Vagina (tissue), 2 donors: ENCODE measurements around the gene PAQR4.

Experiments used
- POLR2A ChIP-seq, 2 donors: fragments of 450-650 bp; IDR thresholded peaks; one replicate each; pipeline ENCODE4 v1.6.1; 2017; ENCODE audit warnings: antibody characterized with exemption in 2 of 2, mild to moderate bottlenecking in 2 of 2, moderate library complexity in 2 of 2
- TF ChIP-seq, protein P1 (sequence below), 3 experiments: fragments of 450-650 bp in 2 of 3; fragments of 200-600 bp in 1 of 3; sonication (generic) in 1 of 3; IDR thresholded peaks; one replicate each; pipeline ENCODE4 v1.5.1; 2017 to 2019; ENCODE audit warnings: antibody characterized with exemption in 3 of 3, mild to moderate bottlenecking in 2 of 3, moderate library complexity in 2 of 3

DNA sequence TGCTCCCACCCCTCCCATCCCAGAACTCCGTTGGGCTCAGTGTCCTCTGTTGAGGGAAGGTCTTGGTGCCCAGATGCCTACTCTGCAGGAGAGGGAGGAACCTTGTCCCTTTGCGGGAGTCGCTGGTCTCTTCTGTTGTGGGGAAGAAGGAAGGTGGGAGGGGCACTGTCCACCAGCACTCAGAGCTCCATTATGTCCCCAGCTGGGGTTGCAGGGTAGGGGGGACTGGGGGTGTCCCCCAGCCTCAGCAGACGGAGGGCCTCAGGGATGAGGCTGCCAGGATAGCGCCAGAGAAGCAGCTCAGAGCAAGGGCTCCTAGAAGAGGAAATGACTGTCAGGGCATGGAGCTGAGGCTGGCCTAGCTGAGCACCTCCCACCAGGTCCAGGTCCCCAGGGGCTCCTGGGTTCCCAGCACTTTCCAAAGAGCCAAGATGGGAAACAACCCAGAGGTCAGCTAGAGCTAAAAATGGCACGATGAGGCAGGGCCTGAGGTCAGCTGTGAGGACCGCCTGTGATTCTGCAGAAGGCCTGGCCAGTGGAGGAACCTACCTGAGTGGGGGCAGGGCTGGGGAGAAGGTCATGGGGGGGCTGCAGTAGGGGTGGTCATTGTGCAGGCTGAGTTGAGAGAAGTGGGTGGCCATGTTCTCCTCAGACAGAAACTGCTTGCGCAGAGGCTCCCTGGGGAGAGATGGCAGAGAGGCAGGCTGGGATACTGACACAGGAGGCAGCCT lies 53.7 kb downstream of the PAQR4 start:
- TF ChIP-seq POLR2A (IDR thresholded peaks at IDR 0.05), result no peak
- TF ChIP-seq, protein P1, sequence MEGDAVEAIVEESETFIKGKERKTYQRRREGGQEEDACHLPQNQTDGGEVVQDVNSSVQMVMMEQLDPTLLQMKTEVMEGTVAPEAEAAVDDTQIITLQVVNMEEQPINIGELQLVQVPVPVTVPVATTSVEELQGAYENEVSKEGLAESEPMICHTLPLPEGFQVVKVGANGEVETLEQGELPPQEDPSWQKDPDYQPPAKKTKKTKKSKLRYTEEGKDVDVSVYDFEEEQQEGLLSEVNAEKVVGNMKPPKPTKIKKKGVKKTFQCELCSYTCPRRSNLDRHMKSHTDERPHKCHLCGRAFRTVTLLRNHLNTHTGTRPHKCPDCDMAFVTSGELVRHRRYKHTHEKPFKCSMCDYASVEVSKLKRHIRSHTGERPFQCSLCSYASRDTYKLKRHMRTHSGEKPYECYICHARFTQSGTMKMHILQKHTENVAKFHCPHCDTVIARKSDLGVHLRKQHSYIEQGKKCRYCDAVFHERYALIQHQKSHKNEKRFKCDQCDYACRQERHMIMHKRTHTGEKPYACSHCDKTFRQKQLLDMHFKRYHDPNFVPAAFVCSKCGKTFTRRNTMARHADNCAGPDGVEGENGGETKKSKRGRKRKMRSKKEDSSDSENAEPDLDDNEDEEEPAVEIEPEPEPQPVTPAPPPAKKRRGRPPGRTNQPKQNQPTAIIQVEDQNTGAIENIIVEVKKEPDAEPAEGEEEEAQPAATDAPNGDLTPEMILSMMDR (IDR thresholded peaks at IDR 0.05), result no peak
